ENCODE results near the gene TENM4.

TENM4 gene

DNA sequence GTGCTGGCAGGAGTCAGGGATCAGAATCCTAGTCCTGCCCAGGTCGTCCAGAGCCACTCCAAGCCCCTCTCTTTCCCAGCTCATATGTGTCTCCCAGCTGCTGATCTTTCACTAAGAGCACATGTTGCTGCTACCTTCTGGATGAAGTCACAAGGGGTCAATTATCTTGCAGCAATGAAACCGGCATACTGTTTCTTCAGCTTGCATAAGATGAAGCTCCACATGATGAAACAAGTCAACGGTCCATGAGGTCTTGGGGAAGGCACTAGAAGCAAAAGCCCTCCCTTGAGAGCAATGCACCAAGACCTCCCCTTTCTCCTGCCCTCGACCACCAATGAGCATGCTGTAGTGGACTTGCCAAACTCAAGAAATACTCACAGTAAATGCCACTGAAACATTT is 148.9 kb downstream of the TENM4 start:
- H3K9me3 ChIP-seq (ENCODE audit: control insufficient read depth in 1 of 2, low read length in 2 of 2), result no peaks in the 10 kb centered on the region
- no peak overlapping the region for H3K27ac ChIP-seq (ENCODE audit: low read depth, low read length)
- no peak overlapping the region for H3K4me3 ChIP-seq (ENCODE audit: low read depth in 1 of 2, low read length in 2 of 2)
- no peaks in the 10 kb centered on the region for H3K27me3 ChIP-seq (ENCODE audit: control insufficient read depth in 1 of 2, insufficient read depth in 2 of 2, low read length in 2 of 2)
- no peaks in the 10 kb centered on the region for H3K4me1 ChIP-seq (ENCODE audit: control insufficient read depth in 1 of 2, insufficient read depth in 2 of 2, low read length in 2 of 2)
- H3K9ac ChIP-seq (ENCODE audit: low read depth in 1 of 2, low read length in 2 of 2), result no peak overlapping the region
- no peaks in the 10 kb centered on the region for H3K36me3 ChIP-seq (ENCODE audit: control insufficient read depth in 1 of 2, insufficient read depth in 2 of 2, low read length in 2 of 2)

DNA sequence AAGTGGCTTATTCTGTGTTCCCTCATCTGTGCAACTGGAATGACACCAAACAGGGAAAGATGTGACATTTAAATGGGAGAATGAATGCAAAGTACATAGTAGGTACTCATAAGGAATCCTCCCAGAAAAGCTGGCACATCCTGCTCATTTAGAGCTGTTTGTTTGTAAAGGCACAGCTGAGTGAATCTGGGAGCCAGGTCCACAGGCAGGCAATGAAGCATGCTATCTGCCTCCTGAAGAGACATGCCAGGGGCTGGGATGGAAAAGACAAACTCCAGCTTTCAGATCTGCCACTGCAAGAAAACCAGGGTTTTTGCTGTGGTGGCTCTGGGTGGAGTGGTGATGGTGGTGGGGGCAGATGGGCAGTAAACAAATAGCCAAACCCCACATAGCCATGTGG is 150.1 kb downstream of the TENM4 start:
- Histone ChIP-seq H3K9ac (ENCODE audit: low read depth in 1 of 2, low read length in 2 of 2) (no peak overlapping the region), H3K9me3 (ENCODE audit: control insufficient read depth in 1 of 2, low read length in 2 of 2) (no peaks in the 10 kb centered on the region), H3K4me3 (ENCODE audit: low read depth in 1 of 2, low read length in 2 of 2) (no peak overlapping the region), H3K27ac (ENCODE audit: low read depth, low read length) (no peak overlapping the region), H3K36me3 (ENCODE audit: control insufficient read depth in 1 of 2, insufficient read depth in 2 of 2, low read length in 2 of 2) (no peaks in the 10 kb centered on the region), H3K27me3 (ENCODE audit: control insufficient read depth in 1 of 2, insufficient read depth in 2 of 2, low read length in 2 of 2) (no peaks in the 10 kb centered on the region), H3K4me1 (ENCODE audit: control insufficient read depth in 1 of 2, insufficient read depth in 2 of 2, low read length in 2 of 2) (no peaks in the 10 kb centered on the region)

DNA sequence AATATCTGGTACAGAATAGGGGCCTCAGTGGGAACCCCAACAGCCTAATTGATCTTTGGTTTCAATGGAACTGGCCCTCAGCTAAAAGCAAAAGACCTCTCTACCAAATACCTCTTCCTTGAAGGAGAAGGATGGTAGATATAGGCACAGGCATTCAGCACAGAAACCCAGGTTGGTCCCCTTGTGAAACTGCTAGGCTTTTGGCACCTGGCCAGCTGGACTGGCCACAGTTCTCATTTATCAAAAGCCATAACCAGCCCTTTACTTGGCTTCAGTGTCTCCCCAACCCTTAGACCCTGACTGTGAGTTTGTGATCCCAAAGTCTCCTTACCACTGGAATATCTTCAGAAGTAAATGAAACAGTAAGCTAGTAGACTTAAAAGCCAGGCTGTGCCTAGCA is 152.9 kb downstream of the TENM4 start:
- Histone ChIP-seq H3K27ac (ENCODE audit: low read depth, low read length) (no peak overlapping the region), H3K27me3 (ENCODE audit: control insufficient read depth in 1 of 2, insufficient read depth in 2 of 2, low read length in 2 of 2) (no peaks in the 10 kb centered on the region), H3K4me1 (ENCODE audit: control insufficient read depth in 1 of 2, insufficient read depth in 2 of 2, low read length in 2 of 2) (no peaks in the 10 kb centered on the region), H3K36me3 (ENCODE audit: control insufficient read depth in 1 of 2, insufficient read depth in 2 of 2, low read length in 2 of 2) (no peaks in the 10 kb centered on the region), H3K9me3 (ENCODE audit: control insufficient read depth in 1 of 2, low read length in 2 of 2) (no peaks in the 10 kb centered on the region), H3K4me3 (ENCODE audit: low read depth in 1 of 2, low read length in 2 of 2) (no peak overlapping the region), H3K9ac (ENCODE audit: low read depth in 1 of 2, low read length in 2 of 2) (no peak overlapping the region)

DNA sequence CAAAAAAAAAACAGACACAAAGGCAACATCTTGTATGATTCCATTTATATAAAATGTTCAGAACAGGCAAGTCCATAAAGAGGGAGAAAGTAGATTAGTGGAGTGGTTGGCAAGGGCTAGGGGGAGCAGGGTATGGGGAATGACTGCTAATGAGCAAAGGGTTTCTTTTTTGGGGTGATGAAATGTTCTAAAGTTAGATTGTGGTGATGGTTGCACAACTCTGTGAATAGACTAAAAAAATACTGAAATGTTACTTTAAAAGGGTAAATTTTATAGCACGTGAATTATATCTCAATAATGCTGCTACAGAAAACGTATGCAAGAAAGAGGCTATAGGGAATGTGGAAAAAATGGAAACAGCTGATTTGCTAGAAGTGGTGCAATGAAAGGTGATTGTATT is 155.1 kb downstream of the TENM4 start:
- Histone ChIP-seq H3K4me1 (ENCODE audit: control insufficient read depth in 1 of 2, insufficient read depth in 2 of 2, low read length in 2 of 2) (no peaks in the 10 kb centered on the region), H3K27me3 (ENCODE audit: control insufficient read depth in 1 of 2, insufficient read depth in 2 of 2, low read length in 2 of 2) (no peaks in the 10 kb centered on the region), H3K36me3 (ENCODE audit: control insufficient read depth in 1 of 2, insufficient read depth in 2 of 2, low read length in 2 of 2) (no peaks in the 10 kb centered on the region), H3K27ac (ENCODE audit: low read depth, low read length) (no peak overlapping the region), H3K9ac (ENCODE audit: low read depth in 1 of 2, low read length in 2 of 2) (no peak overlapping the region), H3K9me3 (ENCODE audit: control insufficient read depth in 1 of 2, low read length in 2 of 2) (no peaks in the 10 kb centered on the region), H3K4me3 (ENCODE audit: low read depth in 1 of 2, low read length in 2 of 2) (no peak overlapping the region)

DNA sequence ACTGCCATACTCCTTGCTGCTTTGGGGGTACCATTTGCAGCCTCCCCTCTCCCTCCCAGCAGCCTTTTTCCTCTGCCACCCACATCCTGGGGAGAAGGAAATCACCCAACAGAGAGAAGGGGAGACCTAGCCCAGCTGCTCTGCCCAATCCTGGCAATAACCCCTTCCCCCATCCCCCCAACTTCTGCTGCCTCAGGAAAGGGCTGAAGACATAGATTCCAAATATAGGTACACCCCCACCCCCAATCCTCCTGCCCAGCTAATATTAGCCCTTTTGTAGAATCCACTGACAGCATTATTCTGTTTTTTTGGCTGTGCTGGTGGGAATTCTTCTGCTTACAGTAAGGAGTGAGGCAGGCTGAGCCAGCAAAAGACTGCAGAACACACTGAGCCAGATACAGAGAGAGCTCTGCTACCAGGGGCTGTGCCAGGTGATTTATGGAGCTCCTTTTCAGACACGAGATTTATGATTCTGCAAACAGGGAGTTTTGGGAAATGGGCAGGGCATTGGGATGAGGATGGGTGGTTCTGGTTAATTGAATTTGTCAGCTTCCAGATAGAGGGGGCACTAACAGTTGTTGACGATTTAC is 164.0 kb downstream of the TENM4 start:
- Histone ChIP-seq H3K36me3 (ENCODE audit: control insufficient read depth in 1 of 2, insufficient read depth in 2 of 2, low read length in 2 of 2) (no peaks in the 10 kb centered on the region), H3K9me3 (ENCODE audit: control insufficient read depth in 1 of 2, low read length in 2 of 2) (no peaks in the 10 kb centered on the region), H3K4me3 (ENCODE audit: low read depth in 1 of 2, low read length in 2 of 2) (no peak overlapping the region), H3K4me1 (ENCODE audit: control insufficient read depth in 1 of 2, insufficient read depth in 2 of 2, low read length in 2 of 2) (no peaks in the 10 kb centered on the region), H3K9ac (ENCODE audit: low read depth in 1 of 2, low read length in 2 of 2) (no peak overlapping the region), H3K27ac (ENCODE audit: low read depth, low read length) (no peak overlapping the region), H3K27me3 (ENCODE audit: control insufficient read depth in 1 of 2, insufficient read depth in 2 of 2, low read length in 2 of 2) (no peaks in the 10 kb centered on the region)

DNA sequence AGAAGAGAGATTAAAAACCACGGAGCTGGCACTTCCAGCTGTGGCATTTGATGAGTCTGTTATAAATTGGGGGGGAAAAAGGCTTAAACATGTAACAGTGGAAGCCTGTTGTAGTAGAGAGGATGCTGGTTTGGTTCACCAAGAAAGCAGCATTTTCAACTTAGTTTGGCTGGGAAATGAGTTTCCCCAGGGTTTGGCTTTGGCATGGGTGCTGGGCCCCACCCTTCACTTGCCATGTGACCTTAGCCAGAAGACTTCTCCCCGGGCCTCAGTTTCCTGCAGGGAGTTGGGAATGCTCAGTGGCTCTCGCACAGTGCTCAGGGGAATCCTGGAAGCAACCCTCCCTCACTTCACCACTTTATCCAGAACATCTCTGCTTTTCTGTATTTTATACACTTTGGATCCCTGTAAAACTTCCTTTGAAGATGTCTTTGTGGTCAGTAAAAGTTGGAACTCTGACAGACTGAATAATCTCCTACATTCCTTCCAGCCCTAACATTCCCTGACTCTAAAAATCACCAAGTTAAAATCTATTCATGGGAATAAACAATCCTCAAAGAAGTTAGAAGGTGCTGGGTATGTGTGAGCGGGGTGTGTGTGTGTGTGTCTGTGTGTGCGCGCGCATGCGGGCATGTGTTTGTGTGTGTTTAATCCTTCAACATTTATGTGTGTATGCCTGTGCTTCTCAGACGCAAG is 166.0 kb downstream of the TENM4 start:
- H3K9ac ChIP-seq (ENCODE audit: low read depth in 1 of 2, low read length in 2 of 2), result no peak overlapping the region
- H3K4me1 ChIP-seq (ENCODE audit: control insufficient read depth in 1 of 2, insufficient read depth in 2 of 2, low read length in 2 of 2), result no peaks in the 10 kb centered on the region
- H3K9me3 ChIP-seq (ENCODE audit: control insufficient read depth in 1 of 2, low read length in 2 of 2), result no peaks in the 10 kb centered on the region
- no peak overlapping the region for H3K27ac ChIP-seq (ENCODE audit: low read depth, low read length)
- no peaks in the 10 kb centered on the region for H3K27me3 ChIP-seq (ENCODE audit: control insufficient read depth in 1 of 2, insufficient read depth in 2 of 2, low read length in 2 of 2)
- H3K36me3 ChIP-seq (ENCODE audit: control insufficient read depth in 1 of 2, insufficient read depth in 2 of 2, low read length in 2 of 2), result no peaks in the 10 kb centered on the region
- no peak overlapping the region for H3K4me3 ChIP-seq (ENCODE audit: low read depth in 1 of 2, low read length in 2 of 2)

DNA sequence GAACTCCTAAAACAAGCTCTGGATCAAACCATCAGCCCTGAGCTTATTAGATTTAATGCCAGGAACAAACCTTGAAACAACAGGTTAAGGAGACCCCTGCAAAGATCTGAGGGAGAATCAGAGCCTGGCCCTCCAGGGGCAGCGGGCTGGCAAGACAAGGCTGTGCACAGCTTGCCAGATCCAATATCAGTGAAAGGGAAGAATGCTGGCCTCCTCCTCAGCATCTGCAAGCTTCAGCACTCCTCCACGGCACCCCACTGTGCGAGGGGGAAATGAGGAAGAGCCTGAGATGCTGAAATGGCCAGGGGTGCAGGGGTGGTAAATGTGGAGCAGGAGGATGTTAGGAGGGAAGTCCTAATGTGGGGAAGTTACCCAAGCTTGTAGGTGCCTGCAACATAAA is 167.0 kb downstream of the TENM4 start:
- H3K4me1 ChIP-seq (ENCODE audit: control insufficient read depth in 1 of 2, insufficient read depth in 2 of 2, low read length in 2 of 2), result no peaks in the 10 kb centered on the region
- H3K4me3 ChIP-seq (ENCODE audit: low read depth in 1 of 2, low read length in 2 of 2), result no peak overlapping the region
- no peak overlapping the region for H3K27ac ChIP-seq (ENCODE audit: low read depth, low read length)
- no peaks in the 10 kb centered on the region for H3K9me3 ChIP-seq (ENCODE audit: control insufficient read depth in 1 of 2, low read length in 2 of 2)
- no peaks in the 10 kb centered on the region for H3K36me3 ChIP-seq (ENCODE audit: control insufficient read depth in 1 of 2, insufficient read depth in 2 of 2, low read length in 2 of 2)
- H3K9ac ChIP-seq (ENCODE audit: low read depth in 1 of 2, low read length in 2 of 2), result no peak overlapping the region
- no peaks in the 10 kb centered on the region for H3K27me3 ChIP-seq (ENCODE audit: control insufficient read depth in 1 of 2, insufficient read depth in 2 of 2, low read length in 2 of 2)

DNA sequence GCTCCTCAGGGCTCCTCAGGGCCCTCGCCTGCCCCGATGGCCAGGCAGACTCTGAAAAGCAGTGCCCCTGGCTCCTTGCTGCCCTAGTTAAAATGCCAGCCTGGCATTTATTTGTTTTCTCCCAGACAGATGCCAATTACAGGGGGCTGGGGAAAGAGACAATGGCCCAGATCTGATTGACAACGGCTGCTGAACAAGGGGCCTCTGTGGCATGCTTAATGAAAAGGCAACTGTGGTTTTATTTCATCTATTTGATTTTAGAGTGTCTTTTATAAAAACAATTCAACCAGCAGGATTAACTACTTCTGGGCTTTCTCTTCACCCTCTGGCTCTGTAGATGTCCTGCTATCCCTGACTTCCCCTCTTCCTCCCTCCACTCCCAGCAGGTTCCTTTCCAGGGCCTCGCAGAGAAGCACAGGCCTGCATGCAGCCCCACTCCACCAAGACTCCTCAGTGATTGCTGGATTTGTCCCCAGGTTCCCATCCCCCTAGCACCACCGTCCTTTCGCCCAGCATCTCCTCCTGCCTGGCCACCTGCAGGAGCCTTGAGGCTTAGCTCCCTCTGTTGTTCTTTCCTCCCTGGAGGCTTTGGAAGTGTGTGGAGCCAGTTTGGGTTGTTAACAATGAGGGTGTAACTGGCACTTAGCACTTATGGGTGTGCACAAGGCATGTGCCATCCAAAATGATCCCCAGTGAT is 171.1 kb downstream of the TENM4 start:
- no peaks in the 10 kb centered on the region for H3K4me1 ChIP-seq (ENCODE audit: control insufficient read depth in 1 of 2, insufficient read depth in 2 of 2, low read length in 2 of 2)
- H3K27me3 ChIP-seq (ENCODE audit: control insufficient read depth in 1 of 2, insufficient read depth in 2 of 2, low read length in 2 of 2), result no peaks in the 10 kb centered on the region
- no peak overlapping the region for H3K27ac ChIP-seq (ENCODE audit: low read depth, low read length)
- H3K36me3 ChIP-seq (ENCODE audit: control insufficient read depth in 1 of 2, insufficient read depth in 2 of 2, low read length in 2 of 2), result no peaks in the 10 kb centered on the region
- H3K9me3 ChIP-seq (ENCODE audit: control insufficient read depth in 1 of 2, low read length in 2 of 2), result no peaks in the 10 kb centered on the region
- no peak overlapping the region for H3K4me3 ChIP-seq (ENCODE audit: low read depth in 1 of 2, low read length in 2 of 2)
- no peak overlapping the region for H3K9ac ChIP-seq (ENCODE audit: low read depth in 1 of 2, low read length in 2 of 2)

DNA sequence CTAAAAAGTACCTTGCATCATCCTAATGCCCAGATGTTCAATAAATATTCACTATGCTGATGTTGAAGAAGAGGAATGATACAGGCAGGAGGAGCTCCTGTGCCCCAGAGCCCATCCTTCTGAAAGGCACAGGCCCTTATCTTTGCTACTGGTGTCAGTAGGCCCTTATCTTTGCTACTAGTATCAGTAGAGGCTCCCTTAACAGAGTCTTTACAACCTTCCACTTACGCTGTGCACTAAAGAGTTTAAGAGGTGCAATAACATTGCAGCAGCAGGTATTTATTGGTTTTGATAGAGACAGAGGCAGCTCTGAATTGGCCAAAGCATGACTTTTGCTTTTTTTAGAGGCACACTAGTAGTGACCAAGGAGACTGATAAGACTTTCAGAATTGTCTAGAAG is 174.4 kb downstream of the TENM4 start:
- Histone ChIP-seq H3K4me3 (ENCODE audit: low read depth in 1 of 2, low read length in 2 of 2) (no peak overlapping the region), H3K36me3 (ENCODE audit: control insufficient read depth in 1 of 2, insufficient read depth in 2 of 2, low read length in 2 of 2) (no peaks in the 10 kb centered on the region), H3K27me3 (ENCODE audit: control insufficient read depth in 1 of 2, insufficient read depth in 2 of 2, low read length in 2 of 2) (no peaks in the 10 kb centered on the region), H3K9ac (ENCODE audit: low read depth in 1 of 2, low read length in 2 of 2) (no peak overlapping the region), H3K27ac (ENCODE audit: low read depth, low read length) (no peak overlapping the region), H3K9me3 (ENCODE audit: control insufficient read depth in 1 of 2, low read length in 2 of 2) (no peaks in the 10 kb centered on the region), H3K4me1 (ENCODE audit: control insufficient read depth in 1 of 2, insufficient read depth in 2 of 2, low read length in 2 of 2) (no peaks in the 10 kb centered on the region)

DNA sequence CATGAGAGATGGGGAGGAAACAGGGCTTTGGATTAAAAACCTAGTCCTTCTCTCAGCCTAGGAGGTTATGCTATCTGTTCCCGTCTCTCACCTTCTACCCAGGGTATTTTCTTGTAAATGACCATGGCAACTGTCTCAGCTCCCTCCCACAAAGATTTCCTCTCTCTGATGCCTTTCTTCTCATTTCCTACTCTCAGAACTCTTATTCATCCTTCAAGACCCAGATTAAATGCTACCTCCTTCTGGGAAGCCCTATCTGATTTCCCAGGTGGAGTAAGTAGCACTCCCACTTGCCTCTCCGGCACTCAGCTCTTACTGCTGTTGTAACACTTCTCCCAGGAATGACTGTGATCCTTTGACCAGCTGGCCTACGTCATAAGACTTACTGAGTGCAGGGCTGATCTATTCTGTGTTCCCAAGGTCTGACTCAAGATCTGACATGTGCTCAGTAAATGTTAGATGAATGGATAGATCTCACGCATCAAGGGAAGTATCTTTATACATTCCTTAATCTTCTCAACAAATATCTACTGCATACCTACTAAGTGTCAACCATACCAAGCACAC is 175.0 kb downstream of the TENM4 start:
- no peaks in the 10 kb centered on the region for H3K27me3 ChIP-seq (ENCODE audit: control insufficient read depth in 1 of 2, insufficient read depth in 2 of 2, low read length in 2 of 2)
- no peaks in the 10 kb centered on the region for H3K36me3 ChIP-seq (ENCODE audit: control insufficient read depth in 1 of 2, insufficient read depth in 2 of 2, low read length in 2 of 2)
- H3K4me1 ChIP-seq (ENCODE audit: control insufficient read depth in 1 of 2, insufficient read depth in 2 of 2, low read length in 2 of 2), result no peaks in the 10 kb centered on the region
- H3K9ac ChIP-seq (ENCODE audit: low read depth in 1 of 2, low read length in 2 of 2), result no peak overlapping the region
- H3K27ac ChIP-seq (ENCODE audit: low read depth, low read length), result no peak overlapping the region
- H3K4me3 ChIP-seq (ENCODE audit: low read depth in 1 of 2, low read length in 2 of 2), result no peak overlapping the region
- H3K9me3 ChIP-seq (ENCODE audit: control insufficient read depth in 1 of 2, low read length in 2 of 2), result no peaks in the 10 kb centered on the region

All from duodenal mucosa (tissue), 2 donors.